Epithelial cell of prostate (primary cell): Measurements from ENCODE around the gene AIG1.
A peak's percentile ranks its signal among the peaks of the same experiment; 100 is the strongest.

Experiments used
- DNase-seq: peaks from one replicate; pipeline ENCODE4 v3.0.0-alpha.2; 2011; ENCODE audit warnings: low read depth, low spot score
- H3K27ac ChIP-seq: fragments of 450-650 bp; 2 replicates; pipeline ENCODE4 v1.5.1; 2017; ENCODE audit warnings: mild to moderate bottlenecking

Gene AIG1

DNA sequence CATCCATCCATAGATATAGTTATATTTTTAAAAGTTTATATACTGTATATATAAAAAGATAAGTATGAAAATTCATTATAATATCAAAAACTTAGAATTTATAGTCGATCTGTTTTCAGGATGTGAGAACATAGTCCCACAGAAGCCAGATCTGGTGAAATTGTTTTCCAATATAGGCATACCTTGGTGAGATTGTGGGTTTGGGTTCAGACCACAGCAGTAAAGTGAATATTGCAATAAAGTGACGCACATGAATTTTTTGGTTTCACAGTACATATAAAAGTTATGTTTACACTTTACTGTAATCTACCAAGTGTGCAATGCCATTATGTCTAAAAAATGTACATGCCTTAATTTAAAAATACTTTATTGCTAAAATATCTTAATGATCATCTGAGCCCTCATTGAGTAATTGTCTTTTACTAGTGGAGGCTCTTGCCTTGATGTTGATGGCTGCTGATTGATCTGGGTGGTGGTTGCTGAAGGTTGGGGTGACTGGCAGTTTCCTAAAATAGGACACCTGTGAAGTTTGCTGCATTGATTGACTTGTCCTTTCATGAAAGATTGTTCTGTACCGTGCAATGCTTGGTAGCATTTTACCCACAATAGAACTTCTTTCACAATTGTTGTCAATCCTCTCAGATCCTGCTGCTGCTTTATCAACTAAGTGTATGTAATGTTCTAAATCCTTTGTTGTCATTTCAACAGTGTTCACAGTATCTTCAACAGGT lies 29.8 kb downstream of the AIG1 start:
- no peak for DNase-seq
- no peak overlapping the region for H3K27ac ChIP-seq

DNA sequence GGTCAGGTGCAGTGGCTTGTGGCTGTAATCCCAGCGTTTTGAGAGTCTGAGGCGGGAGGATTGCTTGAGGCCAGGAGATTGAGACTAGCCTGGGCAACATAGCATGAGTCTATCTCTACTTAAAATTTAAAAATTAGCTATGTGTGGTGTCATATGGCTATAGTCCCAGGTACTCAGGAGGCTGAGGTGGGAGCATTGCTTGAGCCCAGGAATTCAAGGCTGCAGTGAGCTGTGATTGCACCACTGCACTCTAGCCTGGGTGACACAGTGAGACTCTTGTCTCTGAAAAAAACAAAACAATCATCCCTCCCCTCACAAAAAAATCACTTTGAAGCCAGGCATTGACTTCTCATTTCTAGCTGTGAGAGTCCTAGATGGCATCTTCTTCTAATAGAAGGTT lies 32.1 kb downstream of the AIG1 start:
- DNase-seq, result no peak
- H3K27ac ChIP-seq, result no peak overlapping the region

DNA sequence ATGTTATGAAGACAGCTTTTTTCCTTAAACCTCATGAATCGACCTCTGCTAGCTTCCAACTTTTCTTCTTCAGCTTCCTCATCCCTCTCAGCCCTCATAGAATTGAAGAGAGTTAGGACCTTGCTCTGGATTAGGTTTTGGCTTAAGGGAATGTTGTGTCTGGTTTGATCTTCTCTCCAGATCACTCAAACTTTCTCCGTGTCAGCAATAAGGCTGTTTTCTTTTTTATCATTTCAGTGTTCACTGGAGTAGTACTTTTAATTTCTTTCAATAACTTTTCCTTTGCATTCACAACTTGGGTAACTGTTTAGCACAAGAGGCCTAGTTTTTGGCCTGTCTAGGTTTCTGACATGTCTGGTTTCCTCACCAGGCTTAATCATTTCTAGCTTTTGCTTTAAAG lies 32.6 kb downstream of the AIG1 start:
- no peak for DNase-seq
- no peak overlapping the region for H3K27ac ChIP-seq

DNA sequence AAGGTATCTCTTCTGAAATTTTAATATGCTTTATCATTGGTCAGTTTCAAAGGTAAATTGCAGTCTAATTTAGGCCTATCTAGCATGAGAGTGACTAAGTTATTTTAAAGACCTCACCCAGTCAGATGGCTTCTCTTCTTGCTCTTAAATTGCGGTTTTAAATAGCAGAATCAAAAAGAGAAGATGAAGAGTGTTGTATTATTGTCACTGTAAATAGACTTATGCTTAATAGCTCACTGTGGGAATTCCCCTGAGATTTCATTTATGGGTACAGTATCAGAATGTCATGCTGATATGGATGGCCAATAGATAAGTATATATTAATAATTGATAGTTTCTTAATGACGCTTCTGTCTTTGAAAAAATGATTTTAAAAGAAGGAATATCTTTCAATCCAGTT lies 35.7 kb downstream of the AIG1 start:
- no peak for DNase-seq
- no peak overlapping the region for H3K27ac ChIP-seq

DNA sequence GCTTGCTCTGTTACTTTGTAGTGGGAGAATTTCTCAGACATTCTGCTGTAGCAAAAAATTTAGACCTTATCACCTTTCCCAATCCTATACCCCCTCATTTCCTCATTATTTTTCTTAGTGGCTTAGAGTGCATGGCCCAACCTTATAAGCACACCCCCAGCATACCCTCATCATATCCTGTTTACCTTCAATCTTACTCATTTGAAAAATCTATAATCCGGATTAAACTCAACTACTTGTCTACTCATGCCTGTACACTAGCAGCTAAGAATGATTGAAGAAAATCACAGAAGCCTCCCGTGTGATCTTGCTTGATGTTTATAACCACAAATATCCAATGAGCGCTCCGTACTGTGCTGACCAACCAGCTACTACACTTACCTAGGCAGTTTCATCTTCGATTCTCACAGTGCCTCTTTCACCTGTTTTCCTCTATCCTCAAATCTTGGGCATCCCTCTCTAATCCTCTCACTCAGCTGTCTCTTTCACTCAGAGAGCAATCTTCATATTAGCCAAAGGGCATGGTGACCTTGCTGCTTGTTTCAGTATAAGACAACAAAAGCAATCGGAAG lies 36.6 kb downstream of the AIG1 start:
- peak; percentile 6 for DNase-seq
- no peak overlapping the region for H3K27ac ChIP-seq

- H3K27ac ChIP-seq, result no peak overlapping the region
- DNase-seq, result no peak
Observed at GRCh38 chr6:143098054-143098671, 37.5 kb downstream of the AIG1 start.

DNA sequence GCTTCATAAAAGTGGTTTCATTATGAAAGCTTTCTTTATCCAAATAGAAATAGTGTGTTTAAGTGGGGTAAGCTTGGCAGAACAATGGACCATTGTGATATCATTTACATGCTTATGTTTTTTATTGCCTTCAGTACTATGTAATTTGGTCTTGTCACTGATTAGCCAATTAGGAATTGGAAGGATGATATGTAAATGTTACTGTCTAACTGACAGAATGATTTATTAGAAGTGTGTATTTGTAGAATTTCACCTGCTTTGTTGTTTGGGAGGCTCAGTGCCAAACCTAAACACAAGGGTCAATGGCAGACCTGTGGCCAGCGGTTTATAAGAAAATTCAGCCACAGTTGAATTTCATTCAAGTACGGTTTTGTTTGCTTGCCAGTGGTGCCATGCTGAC lies 39.0 kb downstream of the AIG1 start:
- H3K27ac ChIP-seq, result no peak overlapping the region
- DNase-seq, result no peak

DNA sequence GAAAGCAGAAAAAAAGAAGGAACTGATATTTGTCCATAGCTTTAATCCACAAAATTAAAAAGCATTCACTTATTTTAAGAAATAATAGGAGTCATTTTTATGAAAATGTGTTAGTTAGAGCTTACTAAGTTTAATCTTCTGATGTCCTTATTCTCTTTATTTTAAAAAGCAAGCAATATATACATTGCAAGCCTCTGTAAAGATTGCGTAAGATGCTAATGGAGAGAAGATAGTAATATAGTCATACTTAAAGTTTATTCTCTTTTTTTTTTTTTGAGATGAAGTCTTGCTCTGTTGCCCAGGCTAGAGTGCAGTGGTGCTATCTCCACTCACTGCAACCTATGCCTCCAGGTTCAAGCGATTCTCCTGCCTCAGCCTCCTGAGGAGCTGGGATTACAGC lies 39.7 kb downstream of the AIG1 start:
- H3K27ac ChIP-seq, result no peak overlapping the region
- DNase-seq, result no peak

- DNase-seq, result no peak
- H3K27ac ChIP-seq, result no peak overlapping the region
Observed at GRCh38 chr6:143103916-143104315, 43.2 kb downstream of the AIG1 start.

DNA sequence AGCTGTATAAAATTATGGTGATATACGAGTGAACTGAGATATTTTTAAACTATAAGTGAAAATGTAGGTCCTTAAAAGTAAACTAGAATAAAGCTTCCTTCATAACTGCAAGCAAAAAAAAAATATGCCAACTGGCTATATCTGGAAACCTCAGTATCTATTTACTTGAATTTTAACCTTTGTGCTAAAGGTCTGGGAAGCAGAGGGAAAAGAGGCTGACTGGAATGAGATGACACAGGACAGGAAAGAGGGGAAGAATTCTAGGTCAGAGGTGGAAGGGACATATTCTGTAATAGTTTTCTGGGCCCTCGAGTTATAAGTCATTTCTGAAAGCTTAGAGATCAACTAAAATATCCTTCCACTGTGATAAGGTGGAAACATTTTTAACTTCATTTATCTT lies 46.8 kb downstream of the AIG1 start:
- no peak for DNase-seq
- H3K27ac ChIP-seq, result no peak overlapping the region

DNA sequence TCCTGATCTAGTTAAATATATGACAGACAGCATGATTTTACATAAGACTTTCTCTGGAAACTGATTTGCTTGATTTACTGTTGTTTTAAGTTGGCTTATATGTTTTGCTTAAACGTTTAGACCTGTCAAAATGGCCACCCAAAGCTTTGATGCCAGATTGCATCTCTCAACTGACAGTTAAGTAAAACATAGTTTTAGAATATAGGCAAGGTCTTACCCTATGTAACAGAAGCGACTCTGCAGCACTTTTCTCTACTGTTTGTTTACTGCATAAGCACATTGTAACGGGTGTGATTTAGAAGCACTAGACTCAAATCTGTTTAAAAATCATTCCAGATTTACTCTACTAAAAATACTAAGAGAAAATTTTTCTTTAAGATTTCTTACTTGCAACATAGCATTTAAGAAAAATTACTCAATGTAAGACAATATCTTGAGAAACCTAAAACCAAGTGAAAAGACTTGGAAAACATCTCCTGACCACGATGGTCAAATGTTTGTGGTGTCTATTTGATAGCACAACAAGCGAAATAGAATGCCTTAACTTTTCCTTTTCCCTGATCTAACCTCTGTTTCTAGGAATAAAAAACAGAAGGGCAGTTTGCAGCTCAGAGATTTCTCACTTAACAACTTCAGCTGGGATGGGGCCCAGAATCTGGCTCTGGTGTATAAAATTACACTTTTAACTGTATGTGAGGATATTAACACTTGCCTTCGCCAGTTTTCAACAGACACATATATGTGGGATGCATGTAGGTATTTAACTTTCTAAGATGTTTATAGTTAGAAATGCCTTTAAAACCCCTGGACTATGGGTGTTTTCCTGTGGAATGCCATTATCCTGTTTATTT lies 47.4 kb downstream of the AIG1 start:
- no peak overlapping the region for H3K27ac ChIP-seq
- DNase-seq, result no peak

- DNase-seq, result no peak
- H3K27ac ChIP-seq, result no peak overlapping the region
Observed at GRCh38 chr6:143109196-143109595, 48.5 kb downstream of the AIG1 start.

GRCh38 chr6:143110572-143110971 lies 49.9 kb downstream of the AIG1 start:
- no peak overlapping the region for H3K27ac ChIP-seq
- DNase-seq, result no peak

GRCh38 chr6:143110996-143111395 lies 50.3 kb downstream of the AIG1 start:
- no peak for DNase-seq

GRCh38 chr6:143111443-143111842 lies 50.8 kb downstream of the AIG1 start:
- H3K27ac ChIP-seq, result no peak overlapping the region
- DNase-seq, result no peak

More at GRCh38 chr6:143110996-143111395, 50.3 kb downstream of the AIG1 start:
- H3K27ac ChIP-seq, result no peak overlapping the region

GRCh38 chr6:143112084-143112768 lies 51.5 kb downstream of the AIG1 start:
- H3K27ac ChIP-seq, result no peak overlapping the region
- no peak for DNase-seq

DNA sequence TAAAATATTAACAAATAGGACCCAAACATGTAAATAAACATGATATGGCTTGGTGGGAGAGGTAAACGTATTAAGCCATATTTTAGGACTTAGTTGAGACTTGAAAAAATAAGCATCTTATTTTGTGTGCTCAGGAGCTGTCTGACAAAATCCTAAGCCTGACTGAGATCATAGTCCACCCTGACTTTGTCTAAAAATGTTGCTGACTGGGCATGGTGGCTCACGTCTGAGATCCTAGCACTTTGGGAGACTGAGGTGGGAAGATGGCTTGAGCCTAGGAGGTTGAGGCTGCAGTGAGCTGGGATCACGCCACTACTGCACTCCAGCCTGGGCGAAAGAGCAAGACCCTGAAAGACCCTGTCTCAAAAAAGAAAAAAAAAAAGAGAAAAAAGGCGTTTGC lies 52.1 kb downstream of the AIG1 start:
- no peak overlapping the region for H3K27ac ChIP-seq
- DNase-seq, result no peak

DNA sequence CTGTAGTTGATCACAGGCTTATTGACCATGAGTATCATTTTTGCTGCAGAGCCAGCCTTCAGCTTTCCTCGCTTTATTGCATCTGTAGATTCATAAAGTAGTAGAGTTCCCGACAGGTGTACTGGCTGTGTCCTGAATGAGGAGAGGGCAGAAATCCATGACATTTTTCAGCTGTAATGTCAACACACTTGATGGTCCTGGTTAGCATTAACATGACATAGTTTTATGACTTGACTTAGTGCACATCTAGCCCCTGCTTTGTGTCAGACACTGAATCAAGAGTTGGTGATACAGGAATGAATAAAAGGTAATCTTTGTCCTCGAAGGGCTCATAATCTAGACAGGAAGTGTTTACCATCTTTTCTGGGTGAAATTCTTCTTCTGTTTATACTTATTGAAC lies 55.0 kb downstream of the AIG1 start:
- H3K27ac ChIP-seq, result no peak overlapping the region
- DNase-seq, result no peak

- DNase-seq, result no peak
- no peak overlapping the region for H3K27ac ChIP-seq
Observed at GRCh38 chr6:143117108-143117507, 56.4 kb downstream of the AIG1 start.

DNA sequence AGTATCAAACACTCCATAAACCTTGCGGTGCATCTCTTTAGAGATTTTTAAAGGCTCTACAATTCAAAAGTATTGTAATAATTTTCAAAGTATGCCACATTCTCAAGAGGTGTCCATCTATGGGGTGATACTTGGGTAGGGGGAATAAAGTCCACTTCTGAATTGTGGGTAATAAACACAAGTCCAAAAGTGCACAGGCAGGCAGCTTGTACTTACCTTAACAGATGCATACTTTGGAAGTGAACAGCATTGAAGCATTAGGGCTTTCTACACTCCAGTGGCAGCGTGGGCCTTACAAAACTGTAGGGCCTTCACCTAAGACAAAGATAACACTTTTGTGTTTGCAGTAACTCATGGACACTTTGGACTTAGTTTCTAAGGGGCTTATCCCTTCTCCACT lies 58.6 kb downstream of the AIG1 start:
- no peak for DNase-seq
- no peak overlapping the region for H3K27ac ChIP-seq
